Activated T-cell treated with anti-CD3 and anti-CD28 coated beads, Interleukin-2, amount 50 U/mL, for 72 hours (primary cell): Measurements from ENCODE around the gene USP12. TPM values are rescaled to one million over a fixed set of nuclear protein-coding genes. Genes with fewer than 3 reads are reported as not detected.
A peak's percentile ranks its signal among the peaks of the same experiment; 100 is the strongest.
"Not testable (repeated sequence)": the region's sequence is repeated elsewhere in the genome, so short reads cannot be mapped to it uniquely, and the experiment has no call there.

ENCODE experiments used
- ATAC-seq, 2 donors: fragments of 150-1000 bp; cut with Tn5 transposase; replicated peaks in 1 of 2; 2 replicates each; pipeline ENCODE4 v1.10.0; 2021; ENCODE audit warnings: moderate library complexity in 2 of 2, mild to moderate bottlenecking in 1 of 2
- DNase-seq, 2 donors: peaks; one replicate each; pipeline ENCODE4 v3.0.0; 2021 to 2022; ENCODE audit warnings: mixed read lengths in 1 of 2
- H3K27ac Mint-ChIP-seq: one replicate; pipeline ENCODE4 v1.8.0; 2022; ENCODE audit warnings: mild to moderate bottlenecking, moderate library complexity, mixed read lengths
- H3K27me3 Mint-ChIP-seq: one replicate; pipeline ENCODE4 v1.8.0; 2022; ENCODE audit warnings: low read depth, mixed read lengths
- H3K36me3 Mint-ChIP-seq, 2 donors: one replicate each; pipeline ENCODE4 v1.8.0; 2022; ENCODE audit warnings: mixed read lengths in 2 of 2, mild to moderate bottlenecking in 1 of 2; ENCODE audit not compliant: insufficient read depth in 2 of 2
- H3K4me1 Mint-ChIP-seq: one replicate; pipeline ENCODE4 v1.8.0; 2022; ENCODE audit warnings: low read depth, mixed read lengths
- H3K4me3 Mint-ChIP-seq, 2 donors: one replicate each; pipeline ENCODE4 v1.8.0; 2022; ENCODE audit warnings: mild to moderate bottlenecking in 2 of 2, mixed read lengths in 2 of 2, moderate library complexity in 2 of 2
- H3K9me3 Mint-ChIP-seq, 2 donors: one replicate each; pipeline ENCODE4 v1.8.0; 2022; ENCODE audit warnings: mixed read lengths in 2 of 2
- total RNA-seq, 2 donors: library from RNA; stranded (reverse); gene quantifications; one replicate each; pipeline ENCODE4 v1.2.3, GENCODE V29; 2022

The USP12 gene, protein sequence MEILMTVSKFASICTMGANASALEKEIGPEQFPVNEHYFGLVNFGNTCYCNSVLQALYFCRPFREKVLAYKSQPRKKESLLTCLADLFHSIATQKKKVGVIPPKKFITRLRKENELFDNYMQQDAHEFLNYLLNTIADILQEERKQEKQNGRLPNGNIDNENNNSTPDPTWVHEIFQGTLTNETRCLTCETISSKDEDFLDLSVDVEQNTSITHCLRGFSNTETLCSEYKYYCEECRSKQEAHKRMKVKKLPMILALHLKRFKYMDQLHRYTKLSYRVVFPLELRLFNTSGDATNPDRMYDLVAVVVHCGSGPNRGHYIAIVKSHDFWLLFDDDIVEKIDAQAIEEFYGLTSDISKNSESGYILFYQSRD
- total RNA-seq, result 10 to 100 TPM; 39.6 to 57.3 TPM

GRCh38 chr13:27171244-27171826 is at the start of gene USP12:
Gene USP12 (minus strand): TSS chr13:27171811. CDS start chr13:27171639, 172 bp downstream.
- H3K9me3 Mint-ChIP-seq, result no peaks in the 10 kb centered on the region
- H3K27me3 Mint-ChIP-seq, result no peaks in the 10 kb centered on the region
- peaks cover 2% of the 10 kb centered on the region in 2 donors for H3K36me3 Mint-ChIP-seq
- peaks cover 59% of the 10 kb centered on the region for H3K4me1 Mint-ChIP-seq
- peak; percentile 48 to 54 for DNase-seq
- H3K4me3 Mint-ChIP-seq, result peak within 1 kb of the TSS; percentile 99 to 100
- peak; percentile 14 to 33 for ATAC-seq
- H3K27ac Mint-ChIP-seq, result peak within 1 kb of the TSS; percentile 100

DNA sequence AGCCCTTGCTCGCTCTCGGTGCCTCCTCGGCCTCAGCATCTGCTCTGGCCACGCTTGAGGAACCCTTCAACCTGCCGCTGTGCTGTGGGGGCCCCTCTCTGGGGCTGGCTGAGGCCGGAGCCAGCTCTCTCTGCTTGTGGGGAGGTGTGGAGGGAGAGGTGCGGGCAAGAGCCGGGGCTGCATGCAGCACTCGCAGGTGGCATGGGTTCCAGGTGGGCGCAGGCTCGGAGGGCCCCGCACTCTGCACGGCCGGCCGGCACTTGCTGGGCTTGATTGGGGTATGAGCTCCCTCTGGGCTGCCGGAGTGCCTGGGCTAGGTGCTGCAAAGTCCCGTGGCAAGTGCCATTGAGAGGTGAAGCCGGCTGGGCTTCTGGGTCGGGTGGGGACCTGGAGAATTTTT is 48.0 kb upstream of the USP12 start:
- H3K27ac Mint-ChIP-seq, result no peak overlapping the region
- peaks cover 0 to 1% of the 10 kb centered on the region in 2 donors for H3K9me3 Mint-ChIP-seq
- no peak overlapping the region for H3K4me3 Mint-ChIP-seq
- no peaks in the 10 kb centered on the region for H3K4me1 Mint-ChIP-seq
- peaks cover 0 to 2% of the 10 kb centered on the region in 2 donors for H3K36me3 Mint-ChIP-seq
- ATAC-seq (no peak), DNase-seq (no peak)
- no peaks in the 10 kb centered on the region for H3K27me3 Mint-ChIP-seq

DNA sequence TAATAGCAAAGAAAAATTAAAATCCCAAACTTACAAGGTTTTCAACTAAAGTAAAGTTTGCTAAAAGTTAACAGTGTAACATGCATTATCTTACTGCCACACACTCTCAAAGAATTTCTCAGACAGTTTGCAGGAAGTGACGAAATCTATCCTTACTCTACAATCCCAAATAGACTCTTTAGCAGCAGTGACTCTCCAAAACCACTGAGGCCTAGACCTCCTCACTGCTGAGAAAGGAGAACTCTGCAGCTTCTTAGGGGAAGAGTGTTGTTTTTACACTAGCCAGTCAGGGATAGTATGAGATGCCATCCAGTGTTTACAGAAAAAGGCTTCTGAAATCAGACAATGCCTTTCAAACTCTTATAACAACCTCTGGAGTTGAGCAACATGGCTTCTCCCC is 47.2 kb upstream of the USP12 start:
- ATAC-seq, H3K27ac Mint-ChIP-seq, H3K4me1 Mint-ChIP-seq, H3K4me3 Mint-ChIP-seq, DNase-seq, H3K9me3 Mint-ChIP-seq, H3K36me3 Mint-ChIP-seq, H3K27me3 Mint-ChIP-seq: not testable (repeated sequence)

DNA sequence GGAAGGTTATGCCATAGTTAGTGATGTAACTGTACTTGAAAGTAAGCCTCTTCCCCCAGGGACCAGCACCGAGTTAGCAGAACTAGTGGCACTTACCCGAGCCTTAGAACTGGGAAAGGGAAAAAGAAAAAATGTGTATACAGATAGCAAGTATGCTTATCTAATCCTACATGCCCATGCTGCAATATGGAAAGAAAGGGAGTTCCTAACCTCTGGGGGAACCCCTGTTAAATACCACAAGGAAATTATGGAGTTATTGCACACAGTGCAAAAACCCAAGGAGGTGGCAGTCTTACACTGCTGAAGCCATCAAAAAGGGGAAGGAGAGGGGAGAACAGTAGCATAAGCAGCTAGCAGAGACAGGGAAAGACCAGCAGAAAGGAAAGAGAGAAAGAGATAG is 46.2 kb upstream of the USP12 start:
- not testable (repeated sequence) for H3K9me3 Mint-ChIP-seq, DNase-seq, H3K4me3 Mint-ChIP-seq

DNA sequence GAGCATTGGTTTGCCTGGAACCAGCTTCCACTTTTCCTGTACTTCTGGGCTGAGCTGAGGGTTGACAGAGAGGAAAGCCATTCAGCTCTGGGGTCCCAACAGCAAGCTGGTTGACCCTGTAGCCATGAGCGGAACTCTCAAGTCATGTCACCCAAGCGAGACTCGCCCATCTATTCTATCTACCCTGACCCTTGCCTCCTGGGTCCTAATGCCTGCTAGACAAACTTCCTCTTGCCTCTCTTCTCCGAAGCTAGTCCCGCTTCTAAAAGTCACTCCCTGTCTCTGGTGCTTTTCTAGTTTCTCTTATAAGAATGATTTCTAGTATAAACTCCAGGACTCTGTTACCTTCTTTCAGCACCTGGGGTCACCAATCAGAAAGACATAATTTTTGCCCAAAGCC is 41.8 kb upstream of the USP12 start:
- ATAC-seq, H3K9me3 Mint-ChIP-seq, H3K27ac Mint-ChIP-seq, H3K27me3 Mint-ChIP-seq, H3K4me1 Mint-ChIP-seq, DNase-seq, H3K36me3 Mint-ChIP-seq: not testable (repeated sequence)
- H3K4me3 Mint-ChIP-seq, result peak overlapping the region in 1 of 2 donors; percentile 41

More for the DNA sequence above, 46.2 kb upstream of the USP12 start:
- H3K36me3 Mint-ChIP-seq, ATAC-seq, H3K27me3 Mint-ChIP-seq, H3K4me1 Mint-ChIP-seq, H3K27ac Mint-ChIP-seq: not testable (repeated sequence)

DNA sequence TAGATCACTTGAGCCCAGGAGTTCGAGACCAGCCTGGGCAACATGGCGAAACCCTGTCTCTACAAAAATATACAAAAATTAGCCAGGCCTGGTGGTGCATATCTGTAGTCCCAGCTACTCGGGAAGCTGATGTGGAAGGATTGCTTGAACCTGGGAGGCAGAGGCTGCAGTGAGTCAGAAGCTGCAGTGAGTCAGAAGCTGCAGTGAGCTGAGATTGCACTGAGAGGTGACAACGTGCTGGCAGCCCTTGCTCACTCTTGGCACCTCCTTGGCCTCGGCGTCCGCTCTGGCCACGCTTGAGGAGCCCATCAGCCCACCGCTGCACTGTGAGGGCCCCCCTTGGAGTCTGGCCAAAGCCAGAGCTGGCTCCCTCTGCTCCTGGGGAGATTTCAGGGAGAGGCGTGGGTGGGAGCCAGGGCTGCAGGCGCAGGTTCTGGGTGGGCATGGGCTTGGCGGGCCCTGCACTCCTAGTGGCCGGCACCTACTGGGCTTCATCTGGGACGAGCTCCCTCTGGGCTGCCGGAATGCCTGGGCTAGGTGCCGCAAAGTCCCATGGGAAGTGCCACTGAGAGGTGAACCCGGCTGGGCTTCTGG is 40.3 kb upstream of the USP12 start:
- ATAC-seq (no peak), DNase-seq (no peak)
- Mint-ChIP-seq H3K27ac (no peak overlapping the region), H3K27me3 (peaks cover 7% of the 10 kb centered on the region), H3K36me3 (peaks cover 0 to 4% of the 10 kb centered on the region in 2 donors), H3K4me1 (no peaks in the 10 kb centered on the region), H3K9me3 (peaks cover 2 to 3% of the 10 kb centered on the region in 2 donors), H3K4me3 (no peak overlapping the region)

GRCh38 chr13:27211271-27211670 is 39.7 kb upstream of the USP12 start:
- peaks cover 2 to 3% of the 10 kb centered on the region in 2 donors for H3K9me3 Mint-ChIP-seq
- ATAC-seq (no peak), DNase-seq (no peak)
- H3K27me3 Mint-ChIP-seq, result peaks cover 7% of the 10 kb centered on the region
- H3K4me3 Mint-ChIP-seq, result no peak overlapping the region
- H3K27ac Mint-ChIP-seq, result no peak overlapping the region
- peaks cover 0 to 4% of the 10 kb centered on the region in 2 donors for H3K36me3 Mint-ChIP-seq
- no peaks in the 10 kb centered on the region for H3K4me1 Mint-ChIP-seq

DNA sequence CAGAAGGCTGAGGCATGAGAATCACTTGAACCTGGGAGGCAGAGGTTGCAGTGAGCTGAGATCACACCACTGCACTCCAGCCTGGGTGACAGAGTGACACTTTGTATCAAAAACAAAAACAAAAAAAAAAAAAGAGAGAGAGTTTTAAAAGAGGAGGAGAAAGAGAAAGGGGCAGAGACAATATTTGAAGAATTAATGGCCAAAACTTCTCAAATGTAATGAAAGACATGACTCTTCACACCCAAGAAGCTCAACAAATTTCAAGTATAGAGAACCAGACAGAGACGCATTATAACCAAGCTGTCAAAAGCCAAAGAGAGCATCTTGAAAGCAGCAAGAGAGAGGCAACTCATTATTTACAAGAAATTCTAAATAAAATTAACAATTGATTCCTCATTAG is 36.9 kb upstream of the USP12 start:
- Mint-ChIP-seq H3K36me3 (peaks cover 0 to 4% of the 10 kb centered on the region in 2 donors), H3K4me1 (no peaks in the 10 kb centered on the region), H3K27ac (no peak overlapping the region), H3K27me3 (peaks cover 7% of the 10 kb centered on the region), H3K9me3 (peaks cover 2 to 3% of the 10 kb centered on the region in 2 donors), H3K4me3 (no peak overlapping the region)
- DNase-seq (no peak), ATAC-seq (no peak)

DNA sequence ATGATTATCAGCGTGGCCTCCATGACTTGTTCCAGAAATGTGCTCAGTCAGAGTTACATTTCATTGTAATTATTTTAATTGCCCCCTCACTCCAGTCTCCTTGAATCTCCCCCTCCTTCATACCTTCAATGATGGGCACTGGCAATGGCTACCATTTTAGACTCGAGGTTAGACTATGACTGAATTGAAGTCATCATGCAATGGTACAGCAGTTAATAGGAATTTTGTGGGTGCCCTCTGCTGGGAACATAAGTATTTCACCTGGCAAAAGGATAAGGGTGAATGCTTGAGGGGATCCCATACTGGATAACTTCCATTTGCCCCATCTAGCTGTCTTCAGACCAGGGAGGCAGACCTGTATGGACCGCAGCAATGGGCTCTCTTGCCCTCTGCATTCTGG is 32.2 kb upstream of the USP12 start:
- DNase-seq, result no peak
- H3K27me3 Mint-ChIP-seq, result no peaks in the 10 kb centered on the region
- H3K9me3 Mint-ChIP-seq, result peaks cover 0 to 3% of the 10 kb centered on the region in 2 donors
- no peak for ATAC-seq
- H3K4me1 Mint-ChIP-seq, result peaks cover 17% of the 10 kb centered on the region
- H3K36me3 Mint-ChIP-seq, result no peaks in the 10 kb centered on the region
- H3K27ac Mint-ChIP-seq, result no peak overlapping the region
- no peak overlapping the region for H3K4me3 Mint-ChIP-seq

DNA sequence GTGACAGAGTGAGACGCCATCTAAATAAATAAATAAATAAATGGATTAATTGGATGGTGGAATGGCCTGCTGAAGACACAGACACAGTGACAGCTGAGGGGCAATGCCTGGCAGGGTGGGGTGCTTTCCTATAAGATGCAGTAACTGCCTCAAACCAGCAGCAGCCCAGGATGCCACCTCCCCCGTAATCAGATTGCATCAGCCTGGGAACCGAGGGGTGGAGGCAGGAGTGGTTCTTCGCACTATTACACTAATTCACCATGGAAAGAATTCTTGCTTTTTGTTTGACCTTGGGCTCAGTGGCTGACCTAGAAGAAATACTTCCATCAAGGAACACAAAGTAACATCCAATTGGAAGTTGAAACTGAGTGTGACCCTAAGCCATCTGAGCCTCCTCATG is 31.6 kb upstream of the USP12 start:
- H3K36me3 Mint-ChIP-seq, result peaks cover 0 to 2% of the 10 kb centered on the region in 2 donors
- H3K9me3 Mint-ChIP-seq, result no peaks in the 10 kb centered on the region
- no peak overlapping the region for H3K27ac Mint-ChIP-seq
- ATAC-seq (no peak), DNase-seq (no peak)
- H3K27me3 Mint-ChIP-seq, result peaks cover under 1% of the 10 kb centered on the region
- peaks cover 17% of the 10 kb centered on the region for H3K4me1 Mint-ChIP-seq
- H3K4me3 Mint-ChIP-seq, result no peak overlapping the region

- DNase-seq, result no peak
- peaks cover 4 to 6% of the 10 kb centered on the region in 2 donors for H3K36me3 Mint-ChIP-seq
- no peak for ATAC-seq
- no peak overlapping the region for H3K27ac Mint-ChIP-seq
- peaks cover 0 to 5% of the 10 kb centered on the region in 2 donors for H3K9me3 Mint-ChIP-seq
- H3K4me3 Mint-ChIP-seq, result no peak overlapping the region
- H3K27me3 Mint-ChIP-seq, result peaks cover 7% of the 10 kb centered on the region
- peaks cover 17% of the 10 kb centered on the region for H3K4me1 Mint-ChIP-seq
These were observed 30.1 kb upstream of the USP12 start for GRCh38 chr13:27201661-27202060.

- peak overlapping the region; percentile 64 for H3K27ac Mint-ChIP-seq
- H3K4me1 Mint-ChIP-seq, result peaks cover 21% of the 10 kb centered on the region
- peaks cover 0 to 5% of the 10 kb centered on the region in 2 donors for H3K9me3 Mint-ChIP-seq
- H3K4me3 Mint-ChIP-seq, result peak overlapping the region in 1 of 2 donors; percentile 51
- peaks cover 16% of the 10 kb centered on the region for H3K27me3 Mint-ChIP-seq
- peaks cover 4 to 6% of the 10 kb centered on the region in 2 donors for H3K36me3 Mint-ChIP-seq
- ATAC-seq (peak; percentile 91), DNase-seq (peak; percentile 29 to 36)
These were observed 28.9 kb upstream of the USP12 start for GRCh38 chr13:27200413-27201070.

DNA sequence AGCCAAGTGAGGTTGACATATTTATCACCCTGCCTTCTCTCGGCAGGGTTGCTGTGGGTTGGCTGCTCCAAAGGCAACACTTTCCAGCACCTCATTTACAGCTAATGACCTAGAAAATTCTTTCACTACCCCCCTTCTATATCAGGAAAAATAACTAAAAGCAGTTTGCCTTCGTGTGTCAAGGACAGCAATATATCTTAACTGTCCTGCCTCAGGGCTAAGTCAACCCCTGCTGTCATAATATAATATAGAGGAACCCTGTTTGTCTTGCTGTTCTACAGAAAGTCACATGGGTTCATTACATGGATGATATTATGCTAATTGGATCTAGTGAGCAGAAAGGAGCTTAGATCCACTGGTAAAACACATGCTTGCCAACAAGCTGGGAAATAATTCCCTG is 28.1 kb upstream of the USP12 start:
- H3K27ac Mint-ChIP-seq, result no peak overlapping the region
- H3K36me3 Mint-ChIP-seq, result peaks cover 6% of the 10 kb centered on the region in 2 donors
- H3K4me1 Mint-ChIP-seq, result peaks cover 28% of the 10 kb centered on the region
- H3K4me3 Mint-ChIP-seq, result no peak overlapping the region
- H3K9me3 Mint-ChIP-seq, result peaks cover 0 to 5% of the 10 kb centered on the region in 2 donors
- H3K27me3 Mint-ChIP-seq, result peaks cover 22% of the 10 kb centered on the region
- ATAC-seq (no peak), DNase-seq (no peak)
